HG02870 (cell line): ENCODE data around the gene SACM1L.
"Not testable (repeated sequence)": the region's sequence is repeated elsewhere in the genome, so short reads cannot be mapped to it uniquely, and the experiment has no call there.

ENCODE experiments used
- ATAC-seq: cut with Tn5 transposase; IDR thresholded peaks from one replicate; pipeline ENCODE4 v1.9.1; 2021; ENCODE audit warnings: mild to moderate bottlenecking, moderate library complexity; ENCODE audit not compliant: unreplicated experiment

SACM1L gene

DNA sequence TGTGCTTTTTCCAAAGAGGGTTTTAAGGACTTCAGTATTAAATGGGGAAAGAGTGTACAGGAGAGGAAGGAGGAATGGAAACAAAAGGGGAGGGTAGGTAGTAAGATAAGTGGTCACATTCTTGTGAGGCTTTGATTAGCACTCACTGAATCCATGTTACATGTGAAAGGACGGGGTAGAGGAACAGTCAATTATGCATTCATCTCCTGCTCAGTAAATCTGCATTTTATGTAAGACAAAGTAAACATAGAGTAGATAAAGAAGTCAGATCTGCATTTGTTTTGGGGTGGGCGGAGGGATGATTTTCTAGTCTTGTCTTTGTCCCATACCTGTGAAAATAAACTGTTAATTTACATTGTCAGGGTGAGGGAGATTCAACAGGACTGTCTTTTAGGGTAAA, 50.8 kb downstream of the SACM1L start:
- no peak for ATAC-seq

DNA sequence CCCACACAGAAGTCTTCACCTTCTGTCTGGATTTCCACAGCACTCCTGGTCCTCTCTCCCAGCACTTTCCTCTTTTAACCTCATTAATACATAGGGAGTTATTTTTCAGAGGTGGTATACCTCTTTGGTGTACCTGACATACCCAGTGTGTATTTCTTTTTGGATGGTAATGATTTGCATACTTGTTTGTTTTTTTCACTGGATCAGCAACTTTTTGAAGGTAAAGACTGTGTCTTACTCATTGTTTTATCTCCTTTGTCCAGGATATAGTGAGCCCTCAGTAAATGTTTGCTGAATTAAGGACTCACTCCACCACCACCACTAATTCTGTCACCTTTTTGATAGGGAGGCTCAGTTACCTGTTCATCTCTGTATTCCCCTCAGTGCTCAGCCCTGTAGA, 52.1 kb downstream of the SACM1L start:
- no peak for ATAC-seq

GRCh38 chr3:45741742-45742460, 52.7 kb downstream of the SACM1L start:
- no peak for ATAC-seq

- ATAC-seq = no peak
Measured at GRCh38 chr3:45742461-45743089, 53.4 kb downstream of the SACM1L start.

DNA sequence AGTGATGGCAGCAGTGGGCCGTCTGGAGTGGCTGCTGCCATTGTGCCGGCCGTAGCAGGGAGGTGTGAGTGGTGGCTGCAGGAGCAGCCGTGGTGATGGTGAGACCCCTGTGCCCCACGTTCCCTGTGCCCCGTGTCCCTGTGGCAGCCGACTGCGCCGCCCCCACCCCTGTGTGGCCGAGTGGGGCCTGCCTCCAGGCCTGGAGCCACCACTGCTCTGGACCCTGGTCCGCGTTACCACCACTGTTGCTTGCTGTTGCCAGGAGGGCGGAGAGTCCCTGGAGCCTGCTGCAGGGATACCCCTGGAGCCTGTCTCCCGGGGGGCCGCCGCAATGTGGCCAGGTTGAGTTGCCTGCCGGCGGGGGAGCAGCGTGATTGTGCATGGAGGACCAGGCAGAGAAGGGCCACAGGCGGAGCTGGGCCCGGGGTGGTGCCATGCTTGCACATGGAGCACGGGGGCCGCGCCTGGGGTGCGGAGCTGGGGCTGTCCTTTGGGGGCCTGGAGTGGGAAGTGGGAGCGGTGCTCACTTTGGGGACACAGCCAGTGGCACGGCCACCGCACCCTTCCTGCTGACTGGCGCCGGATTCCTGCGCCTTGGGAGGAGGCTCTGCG, 57.1 kb downstream of the SACM1L start:
- ATAC-seq = no peak

DNA sequence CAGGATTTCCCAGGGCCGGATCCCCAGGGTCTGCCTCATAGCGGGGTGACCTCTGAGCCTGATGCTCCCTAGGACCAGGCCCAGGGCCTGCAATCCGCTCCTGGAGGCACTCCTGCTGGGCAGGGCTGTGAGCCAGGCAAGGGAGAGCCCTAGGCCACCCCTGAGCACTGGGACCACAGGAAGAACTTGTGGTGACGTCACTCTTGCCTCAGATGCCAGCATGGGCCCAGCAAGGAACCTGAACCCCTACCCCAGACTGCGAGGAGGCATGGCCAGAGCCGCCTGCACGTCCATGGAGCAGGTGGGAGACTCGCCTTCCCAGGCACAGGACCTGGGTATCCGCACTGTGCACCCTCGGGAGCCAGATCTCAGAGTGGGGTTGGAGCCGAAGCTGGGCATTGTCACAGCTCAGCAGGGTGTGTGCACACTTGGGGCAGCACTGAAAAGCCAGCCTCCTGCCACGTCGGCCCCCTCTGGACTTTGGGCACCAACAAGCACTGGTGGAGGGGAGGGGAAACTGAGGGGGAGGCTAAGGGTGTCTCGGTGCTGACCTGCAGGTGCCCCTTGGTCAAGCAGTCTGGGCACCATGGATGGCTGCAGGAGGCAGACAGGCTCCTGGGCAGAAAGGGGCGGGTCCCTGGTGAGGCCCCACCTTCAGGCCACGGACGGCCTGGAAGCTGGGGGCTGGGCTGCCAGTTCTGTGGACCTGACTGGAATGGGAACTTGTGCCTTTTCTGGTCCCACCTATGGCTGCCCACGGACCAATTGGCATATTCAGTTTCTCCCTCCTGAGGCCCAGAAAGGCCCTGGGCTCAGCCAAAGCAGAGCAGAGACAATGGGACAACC, 57.8 kb downstream of the SACM1L start:
- no peak for ATAC-seq

DNA sequence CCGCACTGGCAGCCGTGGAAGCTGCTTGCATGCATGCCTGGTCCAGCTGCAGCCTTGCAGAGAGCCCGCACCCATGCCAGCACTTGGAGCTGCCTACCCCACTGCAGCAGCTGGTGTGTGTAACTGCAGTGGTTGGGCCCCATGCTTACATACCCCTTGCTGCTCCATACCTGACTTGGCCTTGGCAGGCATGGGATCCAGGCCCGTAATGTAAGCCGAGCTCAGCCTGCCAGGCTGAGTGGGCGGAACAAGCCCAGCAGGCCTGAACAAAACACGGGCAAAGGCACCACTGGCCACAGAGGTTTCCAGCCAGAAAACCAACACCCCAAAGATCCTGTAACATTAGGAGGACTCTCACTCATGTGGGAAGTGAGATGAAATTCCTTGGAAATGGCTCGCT, 58.9 kb downstream of the SACM1L start:
- ATAC-seq = no peak

DNA sequence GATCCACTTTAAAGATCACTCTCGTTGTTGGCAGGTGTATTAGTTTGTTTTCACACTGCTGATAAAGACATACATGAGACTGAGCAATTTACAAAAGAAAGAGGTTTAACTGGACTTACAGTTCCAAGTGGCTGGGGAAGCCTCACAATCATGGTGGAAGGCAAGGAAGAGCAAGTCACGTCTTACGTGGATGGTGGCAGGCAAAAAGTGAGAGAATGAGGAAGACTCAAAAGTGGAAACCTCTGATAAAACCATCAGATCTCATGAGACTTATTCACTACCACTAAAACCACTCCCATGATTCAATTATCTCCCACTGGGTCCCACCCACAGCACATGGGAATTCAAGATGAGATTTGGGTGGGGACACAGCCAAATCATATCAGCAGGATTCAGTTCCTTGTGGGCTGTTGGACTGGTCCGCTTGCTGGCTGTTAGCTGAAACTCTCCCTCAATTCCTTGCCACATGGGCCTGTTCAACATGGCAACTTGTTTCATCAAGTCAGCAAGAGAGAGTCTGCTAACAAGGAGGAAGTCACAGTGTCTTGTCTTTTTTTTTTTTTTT, 59.9 kb downstream of the SACM1L start:
- not testable (repeated sequence) for ATAC-seq

- no peak for ATAC-seq
Measured at GRCh38 chr3:45749880-45750279, 60.7 kb downstream of the SACM1L start.

DNA sequence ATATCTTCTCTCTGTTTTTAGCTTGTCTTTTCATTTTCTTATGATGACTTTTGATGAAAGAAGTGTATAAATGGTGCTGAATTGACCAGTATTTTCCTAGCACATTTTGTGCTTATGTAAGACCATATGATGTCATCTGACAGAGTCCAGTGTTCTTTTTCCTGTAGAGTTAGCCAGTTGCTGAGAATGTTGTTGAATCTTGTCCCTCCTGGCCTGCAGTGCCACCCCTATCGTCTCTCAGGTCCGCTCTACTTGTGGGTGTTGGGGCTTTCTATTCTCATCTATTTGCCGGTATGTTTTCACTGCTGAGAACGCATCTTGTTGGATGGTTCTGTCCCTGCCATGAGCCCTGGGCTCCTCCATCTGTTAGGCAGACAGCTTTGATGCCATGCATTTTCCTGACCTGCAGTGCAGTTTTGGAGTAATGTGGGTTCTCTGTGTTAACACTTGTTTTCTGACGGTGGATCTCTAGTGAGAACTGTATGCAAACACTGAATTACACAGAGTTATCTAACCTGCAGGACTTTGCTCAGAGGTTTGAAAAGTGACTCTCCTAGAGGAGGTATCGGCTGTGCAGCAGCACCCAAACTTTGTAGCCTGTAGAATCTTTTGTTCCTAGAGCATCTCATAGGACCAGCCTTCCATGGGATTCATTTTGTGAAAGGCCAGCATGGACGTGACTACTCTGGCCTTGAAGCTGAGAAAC, 62.5 kb downstream of the SACM1L start:
- no peak for ATAC-seq

GRCh38 chr3:45753095-45753494, 63.9 kb downstream of the SACM1L start:
- ATAC-seq = no peak

DNA sequence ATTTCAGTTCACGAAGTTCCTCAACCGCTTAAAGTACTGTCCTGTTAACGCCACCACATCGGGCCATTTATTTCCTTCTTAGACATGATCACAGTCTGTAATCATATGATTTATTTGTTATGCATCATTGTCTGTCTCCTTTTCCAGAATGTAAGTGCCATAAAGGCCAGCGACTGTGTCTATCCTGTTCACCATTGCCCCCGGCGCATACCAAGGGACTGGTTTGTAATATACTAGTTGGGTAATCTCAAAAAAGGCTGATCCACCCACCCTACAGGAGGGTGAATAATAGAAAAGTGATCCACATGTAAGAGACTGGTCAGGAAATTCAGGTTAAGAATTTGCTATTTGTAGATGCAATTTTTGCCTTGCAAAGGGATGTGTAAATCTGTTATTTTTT, 65.3 kb downstream of the SACM1L start:
- no peak for ATAC-seq

- no peak for ATAC-seq
Measured at GRCh38 chr3:45756055-45756454, 66.9 kb downstream of the SACM1L start.

GRCh38 chr3:45757141-45757540, 67.9 kb downstream of the SACM1L start:
- ATAC-seq = not testable (repeated sequence)

DNA sequence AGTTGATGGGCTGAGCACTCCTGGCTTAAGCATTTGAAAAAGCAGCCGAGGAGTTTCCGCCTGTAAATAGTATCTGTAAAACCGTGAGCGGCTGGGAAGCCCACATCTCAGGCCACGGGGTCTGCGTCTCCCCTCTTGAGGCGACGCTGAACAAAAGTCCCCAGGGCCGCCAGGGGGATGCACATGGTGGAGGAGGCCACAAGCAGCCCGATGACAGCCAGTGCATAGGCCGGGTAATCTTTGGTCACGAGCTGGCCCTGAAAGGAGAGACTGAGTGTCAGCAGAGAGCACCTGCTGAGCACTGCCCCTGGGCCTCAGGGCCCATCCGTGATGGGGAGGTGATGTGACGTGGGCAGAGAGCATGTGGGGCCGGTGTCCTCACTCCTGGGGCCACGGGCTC, 69.7 kb downstream of the SACM1L start:
- ATAC-seq = no peak

- ATAC-seq = no peak
Measured at GRCh38 chr3:45759851-45760250, 70.7 kb downstream of the SACM1L start.

GRCh38 chr3:45760878-45761711, 71.9 kb downstream of the SACM1L start:
- no peak for ATAC-seq

DNA sequence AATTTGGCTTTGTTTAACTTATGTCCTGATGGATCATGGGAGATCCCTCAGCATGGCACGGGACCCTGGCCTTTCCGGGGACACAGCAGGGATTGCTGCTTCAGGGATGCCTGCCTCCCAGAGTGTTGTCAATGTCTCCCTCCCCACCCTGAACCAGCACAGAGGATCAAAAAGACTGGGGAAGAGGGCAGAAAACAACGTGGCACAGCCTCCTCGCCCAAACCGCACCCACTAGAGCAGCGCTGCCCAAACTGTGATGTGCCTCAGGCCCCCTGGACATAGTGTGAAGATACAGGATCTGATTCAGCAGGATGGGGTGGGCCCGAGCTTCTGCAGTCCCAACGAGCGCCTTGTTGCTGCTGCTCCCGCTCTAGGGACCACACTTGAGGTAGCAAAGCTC, 72.6 kb downstream of the SACM1L start:
- ATAC-seq = no peak

- ATAC-seq = no peak
Measured at GRCh38 chr3:45762647-45763302, 73.6 kb downstream of the SACM1L start.
